Measurements from ENCODE around the gene NOS3. TPM values are rescaled to one million over a fixed set of nuclear protein-coding genes. Genes with fewer than 3 reads are reported as not detected.

Gene NOS3
- total RNA-seq, 2 donors from 2014 or later, result 6.1 to 10.4 TPM

GRCh38 chr7:151014950-151015349, 24.1 kb downstream of the NOS3 start:
- Histone ChIP-seq H3K27me3 (replicated peaks; ENCODE audit: insufficient read depth) (peaks cover under 1% of the 10 kb centered on the region), H3K4me3 (no peak overlapping the region), H3K4me1 (replicated peaks) (peaks cover 4% of the 10 kb centered on the region), H3K36me3 (no peaks in the 10 kb centered on the region), H3K9me3 (no peaks in the 10 kb centered on the region), H3K27ac (no peak overlapping the region)
- DNase-seq (ENCODE audit: low spot score), result no peak
- intact Hi-C loops (cut with DNase I), result no loop called here
- TF ChIP-seq CTCF (IDR thresholded peaks at IDR 0.05) (no peak), POLR2AphosphoS5 (IDR thresholded peaks at IDR 0.05) (no peak), POLR2A (IDR thresholded peaks at IDR 0.05) (no peak)
- WGBS, result 88% methylated on average over 8 of the region's 8 CpGs

GRCh38 chr7:151015967-151016366, 25.1 kb downstream of the NOS3 start:
- Histone ChIP-seq H3K36me3 (no peaks in the 10 kb centered on the region), H3K27ac (no peak overlapping the region), H3K4me1 (replicated peaks) (peaks cover 4% of the 10 kb centered on the region), H3K9me3 (no peaks in the 10 kb centered on the region), H3K27me3 (replicated peaks; ENCODE audit: insufficient read depth) (no peaks in the 10 kb centered on the region), H3K4me3 (no peak overlapping the region)
- 93% methylated on average over 5 of the region's 5 CpGs for WGBS
- intact Hi-C loops (cut with DNase I), result no loop called here
- TF ChIP-seq POLR2AphosphoS5 (IDR thresholded peaks at IDR 0.05) (no peak), POLR2A (IDR thresholded peaks at IDR 0.05) (no peak)
- no peak for DNase-seq (ENCODE audit: low spot score)

DNA sequence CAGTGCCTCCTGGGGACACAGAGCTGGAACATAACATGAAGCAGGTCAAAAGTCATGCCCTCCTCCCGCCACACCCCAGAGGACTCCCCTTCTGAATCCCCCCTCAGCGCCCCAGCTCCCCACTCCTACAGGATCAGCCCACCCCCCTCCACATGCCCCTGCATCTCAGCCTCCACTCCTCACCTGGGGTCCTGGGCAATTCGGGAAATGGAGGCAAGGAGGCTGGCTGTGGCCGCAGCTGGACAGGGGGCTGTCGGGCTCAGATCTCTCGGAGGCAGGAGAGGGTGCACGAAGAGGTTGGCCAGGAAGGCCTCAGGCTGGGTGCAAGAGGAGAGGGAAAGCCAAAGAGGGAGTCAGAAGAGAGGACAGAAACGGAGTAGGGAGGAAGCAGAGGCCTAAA, 25.7 kb downstream of the NOS3 start:
- Histone ChIP-seq H3K4me1 (replicated peaks) (peaks cover 4% of the 10 kb centered on the region), H3K27ac (no peak overlapping the region), H3K27me3 (replicated peaks; ENCODE audit: insufficient read depth) (no peaks in the 10 kb centered on the region), H3K36me3 (no peaks in the 10 kb centered on the region), H3K4me3 (no peak overlapping the region), H3K9me3 (no peaks in the 10 kb centered on the region)
- 93% methylated on average over 8 of the region's 8 CpGs for WGBS
- intact Hi-C loops (cut with DNase I), result no loop called here
- DNase-seq (ENCODE audit: low spot score), result no peak
- no peak for TF ChIP-seq POLR2A (IDR thresholded peaks at IDR 0.05)
- no peak for TF ChIP-seq POLR2AphosphoS5 (IDR thresholded peaks at IDR 0.05)
- no peak for TF ChIP-seq CTCF (IDR thresholded peaks at IDR 0.05)

DNA sequence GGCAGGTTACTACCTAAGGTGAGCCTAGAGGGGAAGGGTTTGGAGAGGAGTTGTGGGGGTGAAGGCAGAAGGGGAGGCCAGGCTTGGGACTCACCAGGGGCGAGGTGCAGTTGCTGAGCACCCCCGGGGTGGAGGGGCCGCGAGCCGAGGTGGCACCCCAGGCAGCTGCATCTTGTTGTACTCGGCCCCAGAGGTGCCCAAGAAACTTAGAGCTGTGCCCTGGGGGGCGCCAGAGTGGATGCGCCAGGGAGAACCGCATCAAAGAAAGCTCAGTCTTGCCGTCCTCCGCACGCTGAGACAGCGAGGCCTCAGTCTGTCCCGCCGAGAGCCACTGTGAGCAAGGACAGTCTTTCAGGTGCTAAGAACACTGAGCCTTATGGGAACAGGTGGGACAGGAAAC, 26.1 kb downstream of the NOS3 start:
- 85% methylated on average over 15 of the region's 15 CpGs for WGBS
- intact Hi-C loops (cut with DNase I), result no loop called here
- H3K9me3 ChIP-seq, result no peaks in the 10 kb centered on the region
- TF ChIP-seq POLR2AphosphoS5 (IDR thresholded peaks at IDR 0.05) (no peak), CTCF (IDR thresholded peaks at IDR 0.05) (no peak), POLR2A (IDR thresholded peaks at IDR 0.05) (no peak)
- H3K27me3 ChIP-seq (replicated peaks; ENCODE audit: insufficient read depth), result no peaks in the 10 kb centered on the region
- DNase-seq (ENCODE audit: low spot score), result no peak
- no peaks in the 10 kb centered on the region for H3K36me3 ChIP-seq
- H3K4me1 ChIP-seq (replicated peaks), result peaks cover 4% of the 10 kb centered on the region
- H3K4me3 ChIP-seq, result no peak overlapping the region
- no peak overlapping the region for H3K27ac ChIP-seq

DNA sequence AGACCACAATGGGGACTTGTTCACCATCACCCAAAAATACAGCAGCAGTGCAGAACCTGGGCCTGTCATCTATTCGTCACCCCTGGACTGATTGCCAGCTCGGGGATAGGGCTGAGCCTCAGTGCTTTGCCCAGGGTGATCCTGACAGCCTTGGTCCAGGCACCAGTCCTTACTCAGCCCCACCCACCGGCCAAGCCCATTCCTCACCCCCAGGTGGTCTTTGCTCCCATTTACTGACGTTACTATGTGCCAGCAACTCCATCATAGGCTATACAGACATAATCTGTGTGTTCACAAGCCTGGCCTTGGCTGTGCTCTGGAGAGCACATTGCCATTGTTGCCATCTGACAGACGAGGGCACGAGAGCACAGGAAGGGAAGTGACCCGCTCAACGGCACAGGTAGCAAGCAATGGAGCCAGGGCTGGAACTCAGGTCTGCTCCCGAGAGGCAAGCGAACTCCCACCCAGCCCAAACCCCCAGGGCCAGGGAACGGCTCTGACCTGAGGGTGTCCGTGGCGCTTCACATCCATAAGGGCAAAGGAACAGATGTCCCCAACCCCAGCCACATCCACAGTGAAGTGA, 26.6 kb downstream of the NOS3 start:
- Histone ChIP-seq H3K27me3 (replicated peaks; ENCODE audit: insufficient read depth) (no peaks in the 10 kb centered on the region), H3K36me3 (no peaks in the 10 kb centered on the region), H3K4me1 (replicated peaks) (peaks cover 4% of the 10 kb centered on the region), H3K27ac (no peak overlapping the region), H3K9me3 (no peaks in the 10 kb centered on the region), H3K4me3 (no peak overlapping the region)
- no peak for DNase-seq (ENCODE audit: low spot score)
- intact Hi-C loops (cut with DNase I), result no loop called here
- TF ChIP-seq POLR2AphosphoS5 (IDR thresholded peaks at IDR 0.05) (no peak), CTCF (IDR thresholded peaks at IDR 0.05) (no peak), POLR2A (IDR thresholded peaks at IDR 0.05) (no peak)
- WGBS, result 36% methylated on average over 12 of the region's 13 CpGs

Data from prostate gland (tissue), 2 donors.